ENCODE data around the gene FCGR3A.
A peak's percentile ranks its signal among the peaks of the same experiment; 100 is the strongest.
"Not testable (repeated sequence)": the region's sequence is repeated elsewhere in the genome, so short reads cannot be mapped to it uniquely, and the experiment has no call there.

Gene FCGR3A

GRCh38 chr1:161549652-161550051 lies at the start of gene FCGR3A:
FCGR3A (minus strand) TSS chr1:161549818; CDS start chr1:161549736, 82 bp downstream.
- peak in 2 of 3 donors; percentile 48 for DNase-seq

DNA sequence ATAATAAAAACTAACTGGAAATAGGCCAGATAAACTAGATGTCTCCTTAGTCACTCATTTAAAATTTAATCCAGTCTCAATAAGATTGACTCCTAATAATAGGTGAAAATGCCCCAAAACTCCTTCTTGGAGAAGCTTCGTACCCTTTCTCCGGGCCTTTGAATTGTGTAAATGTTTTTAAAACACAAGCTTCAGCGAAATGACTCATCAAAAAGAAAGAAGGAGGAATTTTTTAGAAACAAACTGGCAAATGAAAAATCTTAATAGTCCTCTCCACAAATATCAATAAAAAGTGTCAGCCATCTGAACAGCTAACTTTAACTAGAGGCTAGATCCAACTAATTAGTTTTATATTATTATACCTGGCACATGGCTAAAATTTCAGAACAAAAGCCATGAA lies 47.5 kb upstream of the FCGR3A start:
- DNase-seq = not testable (repeated sequence)

GRCh38 chr1:161595583-161595982 lies 46.0 kb upstream of the FCGR3A start:
- not testable (repeated sequence) for DNase-seq

DNA sequence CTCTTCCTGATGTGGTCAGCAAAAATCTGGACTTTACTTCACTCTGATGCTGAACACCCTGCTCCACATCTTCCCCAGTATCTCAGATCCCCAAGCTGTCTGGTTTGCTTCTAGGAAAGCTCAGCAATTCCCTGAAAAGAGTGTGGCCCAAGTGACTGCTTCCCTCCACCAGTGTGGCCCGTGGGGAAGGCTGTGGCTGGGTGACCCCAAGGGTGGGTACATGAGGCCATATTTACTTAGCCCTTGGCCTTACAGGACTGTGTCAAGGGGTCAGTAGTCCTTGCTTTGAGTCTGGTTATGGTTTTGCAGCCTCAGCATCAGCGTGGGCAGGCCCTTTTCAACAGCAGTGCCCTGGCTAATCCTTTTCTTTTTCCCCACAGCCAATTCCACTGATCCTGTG lies 45.6 kb upstream of the FCGR3A start:
- not testable (repeated sequence) for DNase-seq

GRCh38 chr1:161594269-161594984 lies 44.8 kb upstream of the FCGR3A start:
- DNase-seq = not testable (repeated sequence)

DNA sequence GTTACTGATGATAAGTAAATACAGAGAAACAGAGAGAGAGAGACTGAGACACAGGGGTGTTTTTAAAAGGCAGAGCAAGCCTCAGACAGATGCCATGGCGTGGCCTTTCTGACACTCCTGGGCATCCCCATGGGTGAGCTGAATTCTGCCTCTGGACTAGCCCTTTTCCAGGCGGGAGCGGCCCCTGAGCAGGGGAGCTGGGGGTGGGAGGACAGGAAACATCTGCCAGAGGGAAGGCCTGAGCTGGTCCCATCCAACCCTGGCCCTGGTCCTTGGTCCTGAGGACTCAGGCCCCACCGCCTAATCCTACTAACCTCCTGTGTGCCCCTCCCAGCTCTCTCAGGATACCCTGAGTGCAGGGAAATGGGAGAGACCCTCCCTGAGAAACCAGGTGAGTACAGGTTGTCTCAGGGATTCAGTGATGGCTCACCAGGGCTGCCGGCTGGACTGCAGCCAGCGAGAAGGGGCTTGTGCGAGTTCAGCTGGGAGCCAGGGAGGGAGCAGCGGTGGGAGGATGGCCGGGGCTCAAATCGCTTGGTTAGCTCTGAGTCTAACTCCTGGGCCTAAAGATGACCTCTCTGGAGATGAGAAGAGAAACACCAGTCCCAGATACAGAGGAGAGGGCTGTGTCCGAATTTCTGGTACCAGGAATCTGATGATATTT lies 43.6 kb upstream of the FCGR3A start:
- DNase-seq = not testable (repeated sequence)

DNA sequence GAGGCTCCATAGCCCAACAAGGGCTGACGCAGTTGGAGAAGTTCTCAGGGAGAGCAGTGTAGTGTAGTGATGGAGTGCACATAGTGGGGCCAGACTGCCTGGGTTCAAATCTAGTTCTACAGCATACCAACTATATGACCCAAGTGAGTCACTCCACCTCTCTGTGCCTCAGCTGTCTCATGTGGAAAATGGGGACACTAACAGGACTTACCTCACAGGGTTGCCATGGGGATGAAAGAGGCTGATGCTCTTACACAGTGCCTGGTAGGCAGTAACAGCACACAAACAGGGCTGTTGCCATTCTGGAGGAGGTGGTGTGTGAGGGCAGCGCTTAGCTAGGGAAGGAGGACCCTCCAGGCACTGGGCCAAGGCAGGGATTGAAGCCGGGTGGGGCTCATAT lies 43.0 kb upstream of the FCGR3A start:
- not testable (repeated sequence) for DNase-seq

- not testable (repeated sequence) for DNase-seq
These were observed 40.3 kb upstream of the FCGR3A start for GRCh38 chr1:161589920-161590319.

DNA sequence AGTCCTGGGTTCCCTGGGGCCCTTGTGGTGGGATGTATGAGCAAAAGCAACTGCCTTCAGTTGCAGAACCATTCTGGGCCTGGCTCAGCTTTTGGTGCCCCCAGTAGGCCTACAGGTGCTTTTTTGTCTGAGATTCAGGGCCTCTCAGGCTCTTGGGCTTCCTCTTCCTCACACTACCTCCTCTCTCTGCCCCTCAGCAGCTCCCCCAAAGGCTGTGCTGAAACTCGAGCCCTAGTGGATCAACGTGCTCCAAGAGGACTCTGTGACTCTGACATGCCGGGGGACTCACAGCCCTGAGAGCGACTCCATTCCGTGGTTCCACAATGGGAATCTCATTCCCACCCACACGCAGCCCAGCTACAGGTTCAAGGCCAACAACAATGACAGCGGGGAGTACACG lies 39.7 kb upstream of the FCGR3A start:
- not testable (repeated sequence) for DNase-seq

DNA sequence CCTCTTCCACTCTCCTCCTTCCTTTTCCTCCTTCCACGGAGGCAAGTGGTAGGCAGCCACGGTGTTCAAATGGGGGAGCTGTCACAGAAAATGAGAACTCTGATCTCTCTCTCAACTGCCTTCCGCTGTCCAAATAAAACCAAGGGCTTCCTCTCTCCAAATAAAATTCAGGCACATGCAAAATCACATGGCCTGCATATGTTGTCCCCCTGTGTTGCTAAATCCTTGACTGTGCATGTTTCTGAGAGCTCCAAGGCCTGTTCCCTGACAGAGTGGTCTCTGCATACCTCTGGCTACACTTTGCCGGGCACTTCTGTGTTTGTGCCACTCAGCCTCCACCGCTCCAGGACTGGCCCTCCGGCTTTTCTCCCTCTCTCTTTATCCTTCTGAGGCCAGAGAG lies 39.0 kb upstream of the FCGR3A start:
- not testable (repeated sequence) for DNase-seq

GRCh38 chr1:161582882-161583281 lies 33.3 kb upstream of the FCGR3A start:
- DNase-seq = not testable (repeated sequence)

DNA sequence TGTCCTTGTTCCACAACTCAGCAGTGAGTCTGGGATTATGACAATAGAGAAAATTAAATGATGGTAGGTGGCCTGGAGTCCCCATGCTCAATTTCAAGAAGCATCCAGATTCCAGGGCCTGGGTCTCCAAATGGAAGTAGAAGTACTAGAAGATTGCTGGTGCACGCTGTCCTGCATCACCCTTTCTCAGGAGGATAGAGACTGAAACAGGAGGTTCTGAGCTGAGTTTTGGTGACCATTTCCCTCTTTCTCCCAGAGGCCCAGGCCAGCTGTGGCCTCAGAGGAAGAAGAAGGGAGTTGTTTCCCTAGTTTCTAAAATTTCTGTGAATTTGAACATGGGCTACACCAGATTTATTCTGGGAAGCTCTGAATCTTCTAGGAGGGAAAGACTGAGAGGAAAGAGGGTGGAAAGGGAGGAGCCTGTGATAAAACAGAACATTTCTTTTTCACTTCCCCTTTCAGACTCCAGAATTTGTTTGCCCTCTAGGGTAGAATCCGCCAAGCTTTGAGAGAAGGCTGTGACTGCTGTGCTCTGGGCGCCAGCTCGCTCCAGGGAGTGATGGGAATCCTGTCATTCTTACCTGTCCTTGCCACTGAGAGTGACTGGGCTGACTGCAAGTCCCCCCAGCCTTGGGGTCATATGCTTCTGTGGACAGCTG lies 31.4 kb upstream of the FCGR3A start:
- not testable (repeated sequence) for DNase-seq

GRCh38 chr1:161579856-161580507 lies 30.4 kb upstream of the FCGR3A start:
- DNase-seq = not testable (repeated sequence)

GRCh38 chr1:161576676-161577075 lies 27.1 kb upstream of the FCGR3A start:
- DNase-seq = not testable (repeated sequence)

DNA sequence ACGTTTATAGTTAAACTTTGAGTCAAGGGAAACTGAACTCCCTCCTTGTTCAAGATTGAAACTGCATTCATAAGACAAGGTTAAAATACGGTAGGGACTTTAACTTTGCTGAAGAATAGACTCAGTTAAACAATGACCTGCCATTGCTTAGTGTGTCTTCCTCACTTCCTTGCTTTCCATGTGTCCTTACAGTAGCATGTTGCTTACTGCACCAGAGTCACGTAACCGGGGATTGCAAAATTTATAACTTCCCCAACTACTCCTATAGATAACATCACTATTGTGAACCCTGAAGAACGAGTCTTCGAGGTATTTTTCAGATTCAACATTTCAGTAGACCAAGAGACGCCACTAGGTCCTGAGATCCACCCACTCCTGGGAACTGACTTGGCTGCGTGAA lies 22.1 kb upstream of the FCGR3A start:
- DNase-seq = not testable (repeated sequence)

GRCh38 chr1:161566602-161566960 lies 17.0 kb upstream of the FCGR3A start:
- peak in 1 of 3 donors; percentile 20 for DNase-seq

GRCh38 chr1:161563522-161563921 lies 13.9 kb upstream of the FCGR3A start:
- not testable (repeated sequence) for DNase-seq

DNA sequence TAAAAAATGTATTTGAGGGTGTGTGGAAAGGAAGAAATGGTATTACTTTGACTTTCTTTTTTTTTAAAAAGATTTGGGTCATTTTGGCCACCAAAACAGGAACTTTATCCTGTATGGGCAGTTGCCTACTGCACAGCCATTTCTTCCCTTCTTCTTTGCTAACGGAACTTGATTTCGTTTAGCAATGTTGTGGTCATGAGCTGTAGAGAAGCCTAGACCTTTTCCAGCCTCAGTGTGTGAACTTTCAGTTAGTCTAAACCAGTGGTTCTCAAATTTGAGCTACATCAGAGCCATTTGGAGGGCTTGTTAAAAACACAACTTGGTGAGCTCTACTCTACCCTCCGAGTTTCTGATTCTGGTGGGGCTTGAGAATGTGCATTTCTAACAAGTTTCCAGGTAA lies 12.8 kb upstream of the FCGR3A start:
- DNase-seq = peak in 1 of 3 donors; percentile 29

- peak; percentile 91 to 98 (median 96) for DNase-seq
These were observed 11.5 kb upstream of the FCGR3A start for GRCh38 chr1:161560960-161561715.

DNA sequence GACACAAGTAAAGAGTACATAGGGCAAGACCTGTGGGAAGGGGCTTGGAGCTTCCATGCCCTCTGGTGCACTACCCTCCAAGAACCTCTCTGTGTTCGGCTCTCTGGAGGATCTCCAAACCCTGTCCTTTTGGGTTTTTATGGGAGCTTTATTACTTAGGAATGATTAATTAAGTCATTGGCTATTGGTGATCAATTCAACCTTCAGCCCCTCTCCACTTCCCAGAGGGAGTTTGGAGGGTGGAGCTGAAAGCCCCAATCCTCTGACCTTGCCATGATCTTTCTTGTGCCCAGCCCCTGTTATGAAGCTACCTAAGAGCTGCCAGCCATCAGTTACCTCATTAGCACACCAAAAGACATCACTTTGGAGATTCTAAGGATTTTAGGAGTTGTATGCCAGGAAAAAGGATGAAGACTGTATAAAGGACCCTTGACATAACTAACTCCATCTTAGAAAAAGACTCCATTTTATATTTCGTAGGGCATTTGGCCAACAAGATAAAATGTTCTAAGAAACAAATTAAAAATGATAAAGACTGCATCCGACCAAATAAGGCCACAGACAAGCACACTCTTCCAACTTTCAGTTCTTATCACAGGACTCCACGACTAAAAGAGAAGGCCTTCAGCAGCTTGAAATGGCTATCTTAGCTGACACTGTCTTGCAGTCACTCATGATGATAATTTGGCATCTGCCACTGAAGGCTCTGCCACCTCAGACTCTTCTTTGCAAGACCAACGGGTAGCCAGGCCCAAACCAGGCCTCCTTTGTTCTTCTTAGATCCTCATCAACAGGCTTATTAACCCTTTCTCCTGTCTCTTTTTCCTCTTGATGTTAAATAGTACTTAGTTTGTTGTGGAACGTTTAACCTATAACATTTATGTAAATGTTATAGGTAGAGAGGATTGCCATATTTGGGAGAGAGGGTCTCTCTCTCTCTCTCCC lies 8.2 kb upstream of the FCGR3A start:
- not testable (repeated sequence) for DNase-seq

- not testable (repeated sequence) for DNase-seq
These were observed 7.4 kb upstream of the FCGR3A start for GRCh38 chr1:161556990-161557389.

All from suppressor macrophage treated with lipopolysaccharide for 1 hour (primary cell).